Liver (tissue), 9 donors: ENCODE measurements around the gene AK3. TPM values are rescaled to one million over a fixed set of nuclear protein-coding genes. Genes with fewer than 3 reads are reported as not detected.

ENCODE experiments used
- DNase-seq: peaks from one replicate; pipeline ENCODE4 v3.0.0-alpha.2; 2017; ENCODE audit warnings: low spot score
- H3K27ac ChIP-seq, 2 donors: one replicate each; pipeline ENCODE4 v1.7.0; 2013; ENCODE audit warnings: inconsistent platforms in 2 of 2, low read length in 2 of 2, control low read depth in 1 of 2, low read depth in 1 of 2, mild to moderate bottlenecking in 1 of 2
- H3K27me3 ChIP-seq, 4 donors: one replicate each; pipeline versions ENCODE4 v1.6.1 to v1.7.0; 2013; ENCODE audit warnings: low read length in 3 of 4, inconsistent platforms in 1 of 4, mild to moderate bottlenecking in 1 of 4, moderate library complexity in 1 of 4; ENCODE audit not compliant: control insufficient read depth in 4 of 4, insufficient read depth in 4 of 4
- H3K36me3 ChIP-seq, 4 donors: one replicate each; pipeline versions ENCODE4 v1.6.1 to v1.7.0; 2013; ENCODE audit warnings: low read length in 3 of 4, mild to moderate bottlenecking in 3 of 4, low read depth in 1 of 4, moderate library complexity in 1 of 4; ENCODE audit not compliant: control insufficient read depth in 4 of 4, insufficient read depth in 3 of 4
- H3K4me1 ChIP-seq, 4 donors: one replicate each; pipeline versions ENCODE4 v1.6.1 to v1.7.0; 2013; ENCODE audit warnings: low read length in 3 of 4, mild to moderate bottlenecking in 3 of 4, moderate library complexity in 1 of 4; ENCODE audit not compliant: control insufficient read depth in 4 of 4, insufficient read depth in 4 of 4
- H3K4me3 ChIP-seq, 3 donors: one replicate each; pipeline versions ENCODE4 v1.6.1 to v1.7.0; 2013; ENCODE audit warnings: low read length in 3 of 3, control low read depth in 1 of 3, low read depth in 1 of 3, mild to moderate bottlenecking in 1 of 3
- H3K9ac ChIP-seq, 2 donors: one replicate each; pipeline ENCODE4 v1.7.0; 2013; ENCODE audit warnings: low read length in 2 of 2, mild to moderate bottlenecking in 2 of 2, moderate library complexity in 2 of 2, control low read depth in 1 of 2, low read depth in 1 of 2
- H3K9me3 ChIP-seq, 4 donors: one replicate each; pipeline versions ENCODE4 v1.6.1 to v1.7.0; 2013; ENCODE audit warnings: low read length in 3 of 4; ENCODE audit not compliant: control insufficient read depth in 4 of 4
- EGR1 ChIP-seq, 2 donors: IDR thresholded peaks; 2 replicates each; pipeline ENCODE4 v1.6.1; 2016 to 2018; ENCODE audit warnings: antibody characterized with exemption in 2 of 2, low read depth in 2 of 2
- FOXA1 ChIP-seq: IDR thresholded peaks from 2 replicates; pipeline ENCODE4 v1.6.1; 2016; ENCODE audit warnings: antibody characterized with exemption
- HNF4A ChIP-seq, 2 donors: conservative IDR thresholded peaks; 2 replicates each; pipeline ENCODE4 v1.6.1; 2016; ENCODE audit warnings: antibody characterized with exemption in 2 of 2, mild to moderate bottlenecking in 2 of 2
- HNF4G ChIP-seq: IDR thresholded peaks from 2 replicates; pipeline ENCODE4 v1.6.1; 2016; ENCODE audit warnings: antibody characterized with exemption
- NR2F2 ChIP-seq: IDR thresholded peaks from 2 replicates; pipeline ENCODE4 v1.6.1; 2016; ENCODE audit warnings: antibody characterized with exemption
- RAD21 ChIP-seq, 2 donors: IDR thresholded peaks; 2 replicates each; pipeline ENCODE4 v1.6.1; 2016; ENCODE audit warnings: antibody characterized with exemption in 2 of 2, mild to moderate bottlenecking in 2 of 2
- REST ChIP-seq: IDR thresholded peaks from 2 replicates; pipeline ENCODE4 v1.6.1; 2016; ENCODE audit warnings: antibody characterized with exemption, mild to moderate bottlenecking
- RXRA ChIP-seq, 2 donors: IDR thresholded peaks; 2 replicates each; pipeline ENCODE4 v1.6.1; 2017 to 2018; ENCODE audit warnings: antibody characterized with exemption in 2 of 2, mild to moderate bottlenecking in 1 of 2
- SP1 ChIP-seq: IDR thresholded peaks from 2 replicates; pipeline ENCODE4 v1.6.1; 2018; ENCODE audit warnings: antibody characterized with exemption, mild to moderate bottlenecking
- TAF1 ChIP-seq: conservative IDR thresholded peaks from 2 replicates; pipeline ENCODE4 v1.6.1; 2016; ENCODE audit warnings: antibody characterized with exemption, mild to moderate bottlenecking
- YY1 ChIP-seq: IDR thresholded peaks from 2 replicates; pipeline ENCODE4 v1.6.1; 2016; ENCODE audit warnings: antibody characterized with exemption, mild to moderate bottlenecking
- WGBS: extraction: QIAGEN DNeasy Blood & Tissue Kit; methylation state at CpG from one replicate; pipeline ENCODE4 v1.1.7; 2013; 5-methylcytosine and 5-hydroxymethylcytosine counted together
- polyA plus RNA-seq, 2 donors: library from polyadenylated mRNA; stranded (reverse) in 1 of 2; unstranded in 1 of 2; fragments of 200-250 nt in 1 of 2; fragments of >200 nt in 1 of 2; fragmentation: Nextera tagmentation in 1 of 2; extraction: Ambion mirVana in 1 of 2; gene quantifications; one replicate each; pipeline versions ENCODE4 v1.2.1 to v1.2.3, GENCODE V29; 2013 to 2015
- total RNA-seq, 2 donors: library from RNA; depleted of rRNA; stranded (reverse); fragments of >200 nt; gene quantifications; one replicate each; pipeline ENCODE4 v1.2.3, GENCODE V29; 2014
- TF ChIP-seq, protein P1 (sequence below): IDR thresholded peaks from 2 replicates; pipeline ENCODE4 v1.6.1; 2016; ENCODE audit warnings: antibody characterized with exemption
- donor health status: healthy.
- donor health status: healthy.
- donor health status: healthy.
- donor health status: healthy.
- donor health status: healthy.

AK3 gene
- total and polyA plus RNA-seq, 4 donors: 70.6 to 181 (median 101) TPM

GRCh38 chr9:4742246-4742645 lies 1.2 kb upstream of the AK3 start:
- Histone ChIP-seq H3K27me3 (no peaks in the 10 kb centered on the region), H3K27ac (peak overlapping the region in 1 of 2 donors; percentile 100), H3K4me1 (peaks cover 0 to 8% (median 1%) of the 10 kb centered on the region in 4 donors), H3K9me3 (no peaks in the 10 kb centered on the region), H3K9ac (no peak overlapping the region), H3K4me3 (no peak overlapping the region), H3K36me3 (no peaks in the 10 kb centered on the region)
- no peak for DNase-seq
- TF ChIP-seq SP1: no peak
- no peak for TF ChIP-seq REST
- no peak for TF ChIP-seq RXRA (IDR thresholded peaks at IDR 0.05)
- no peak for TF ChIP-seq HNF4A (conservative IDR thresholded peaks at IDR 0.05)
- TF ChIP-seq, protein P1, sequence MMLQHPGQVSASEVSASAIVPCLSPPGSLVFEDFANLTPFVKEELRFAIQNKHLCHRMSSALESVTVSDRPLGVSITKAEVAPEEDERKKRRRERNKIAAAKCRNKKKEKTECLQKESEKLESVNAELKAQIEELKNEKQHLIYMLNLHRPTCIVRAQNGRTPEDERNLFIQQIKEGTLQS: no peak
- WGBS: 51% methylated on average over 3 of the region's 3 CpGs

DNA sequence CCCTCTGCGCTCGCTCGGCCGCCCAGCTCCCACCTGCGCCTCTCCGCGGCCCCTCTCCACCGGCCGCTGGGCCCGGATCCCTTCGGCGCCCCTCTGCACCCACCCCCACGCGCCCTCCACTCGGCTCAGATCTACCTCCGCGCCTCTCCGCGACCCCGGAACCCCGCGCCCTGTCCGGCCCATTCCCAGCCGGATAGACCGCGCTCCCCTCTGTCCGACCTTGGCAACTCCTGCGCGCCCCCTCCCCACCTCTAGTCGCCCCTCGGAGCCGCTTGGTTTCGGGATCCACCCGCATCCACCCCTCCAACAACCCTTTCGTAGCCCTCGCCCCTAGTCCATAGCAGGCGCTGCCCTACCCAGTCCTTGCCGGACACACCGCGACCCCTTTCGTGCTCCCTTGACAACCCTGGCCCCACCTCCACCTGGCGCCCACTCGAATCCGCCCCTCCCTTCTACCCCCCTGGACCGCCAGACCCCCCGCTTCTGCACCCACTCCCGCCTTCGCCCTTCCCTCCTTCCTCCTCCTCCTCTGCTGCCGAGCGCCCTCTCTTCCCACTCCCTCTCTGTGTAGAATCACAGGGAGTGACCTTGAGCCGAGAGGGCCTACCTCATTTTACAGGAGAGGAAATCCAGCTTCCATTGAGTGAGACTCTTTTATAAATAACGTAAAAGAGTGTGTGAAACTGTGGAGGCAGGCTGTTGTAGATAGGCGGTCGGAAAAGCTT lies 525 bp upstream of the AK3 start:
- no peaks in the 10 kb centered on the region for H3K36me3 ChIP-seq
- H3K27ac ChIP-seq: peak overlapping the region; percentile 97 to 100
- no peaks in the 10 kb centered on the region for H3K9me3 ChIP-seq
- TF ChIP-seq NR2F2: no peak
- DNase-seq: peak; percentile 49
- peak overlapping the region; percentile 56 to 72 for H3K9ac ChIP-seq
- peaks cover 0 to 8% (median 3%) of the 10 kb centered on the region in 4 donors for H3K4me1 ChIP-seq
- no peaks in the 10 kb centered on the region for H3K27me3 ChIP-seq
- peak overlapping the region; percentile 50 to 94 (median 93) for H3K4me3 ChIP-seq
- WGBS: 5% methylated on average over 54 of the region's 54 CpGs

GRCh38 chr9:4740388-4740637 lies 689 bp downstream of the AK3 start:
- peaks cover 0 to 8% (median 3%) of the 10 kb centered on the region in 4 donors for H3K4me1 ChIP-seq
- TF ChIP-seq TAF1 (no peak), RXRA (IDR thresholded peaks at IDR 0.05) (peak; percentile 68 to 72), FOXA1 (no peak), HNF4G (no peak), YY1 (no peak), EGR1 (IDR thresholded peaks at IDR 0.05; ENCODE audit: low read depth in 2 of 2) (no peak), RAD21 (IDR thresholded peaks at IDR 0.05) (peak in 1 of 2 donors; percentile 5)
- peak overlapping the region; percentile 80 to 96 for H3K9ac ChIP-seq
- no peaks in the 10 kb centered on the region for H3K27me3 ChIP-seq
- no peaks in the 10 kb centered on the region for H3K36me3 ChIP-seq
- H3K27ac ChIP-seq: peak overlapping the region; percentile 97 to 100
- WGBS: under 1% methylated on average over 4 of the region's 4 CpGs
- H3K9me3 ChIP-seq: no peaks in the 10 kb centered on the region
- no peak for DNase-seq
- peak overlapping the region; percentile 50 to 94 (median 93) for H3K4me3 ChIP-seq
